Stimulated activated CD8-positive, alpha-beta memory T cell treated with anti-CD3 and anti-CD28 coated beads, Interleukin-4, amount 100 ng/mL, for 48 hours (primary cell): ENCODE results near the gene NMRK2.
A peak's percentile ranks its signal among the peaks of the same experiment; 100 is the strongest.
"Not testable (repeated sequence)": the region's sequence is repeated elsewhere in the genome, so short reads cannot be mapped to it uniquely, and the experiment has no call there.

Experiments
- DNase-seq: peaks from one replicate; pipeline ENCODE4 v3.0.0-alpha.2; 2020

The NMRK2 gene

GRCh38 chr19:3938300-3938950, 5.6 kb downstream of the NMRK2 start:
- DNase-seq: not testable (repeated sequence)

- no peak for DNase-seq
Measured at GRCh38 chr19:3942790-3943409, 10.0 kb downstream of the NMRK2 start.

- DNase-seq: no peak
Measured at GRCh38 chr19:3944018-3944721, 11.3 kb downstream of the NMRK2 start.

GRCh38 chr19:3945838-3946237, 13.0 kb downstream of the NMRK2 start:
- DNase-seq: no peak

GRCh38 chr19:3947316-3947933, 14.6 kb downstream of the NMRK2 start:
- not testable (repeated sequence) for DNase-seq

- no peak for DNase-seq
Measured at GRCh38 chr19:3949294-3949693, 16.4 kb downstream of the NMRK2 start.

- DNase-seq: no peak
Measured at GRCh38 chr19:3949997-3950859, 17.4 kb downstream of the NMRK2 start.

- DNase-seq: peak; percentile 36
Measured at GRCh38 chr19:3950871-3951861, 18.3 kb downstream of the NMRK2 start.

- not testable (repeated sequence) for DNase-seq
Measured at GRCh38 chr19:3952755-3953276, 19.9 kb downstream of the NMRK2 start.

- no peak for DNase-seq
Measured at GRCh38 chr19:3954107-3954506, 21.2 kb downstream of the NMRK2 start.

GRCh38 chr19:3955276-3955675, 22.4 kb downstream of the NMRK2 start:
- not testable (repeated sequence) for DNase-seq

- DNase-seq: no peak
Measured at GRCh38 chr19:3955688-3956087, 22.8 kb downstream of the NMRK2 start.

GRCh38 chr19:3958836-3959765, 26.2 kb downstream of the NMRK2 start:
- no peak for DNase-seq

- DNase-seq: no peak
Measured at GRCh38 chr19:3959766-3960131, 26.9 kb downstream of the NMRK2 start.

- no peak for DNase-seq
Measured at GRCh38 chr19:3961007-3961406, 28.1 kb downstream of the NMRK2 start.

- no peak for DNase-seq
Measured at GRCh38 chr19:3963458-3964255, 30.8 kb downstream of the NMRK2 start.

- DNase-seq: no peak
Measured at GRCh38 chr19:3964256-3965194, 31.7 kb downstream of the NMRK2 start.
